Fibroblast of skin of abdomen (primary cell): ENCODE results near the gene ZC3H6. TPM values are rescaled to one million over a fixed set of nuclear protein-coding genes. Genes with fewer than 3 reads are reported as not detected.

Experiments used
- DNase-seq: peaks from one replicate; pipeline ENCODE4 v3.0.0-alpha.2; 2013
- polyA plus RNA-seq, 2 experiments: library from polyadenylated mRNA; unstranded; fragments of 120-200 nt; gene quantifications; one replicate each; pipeline ENCODE4 v1.2.1, GENCODE V29; 2013; ENCODE audit not compliant: insufficient read length in 2 of 2

Gene ZC3H6
- 3.2 TPM for polyA plus RNA-seq (2013, experiment 1 of 2; ENCODE audit: insufficient read length)
- polyA plus RNA-seq (2013, experiment 2 of 2; ENCODE audit: insufficient read length), result 2.5 TPM

GRCh38 chr2:112275311-112275886 lies at the start of gene ZC3H6:
Gene ZC3H6 (plus strand): TSS chr2:112275597. CDS start chr2:112275995, 398 bp downstream.
- DNase-seq, result peak; percentile 99

- DNase-seq, result no peak
These were observed 46.0 kb upstream of the ZC3H6 start for GRCh38 chr2:112229348-112229747.

- DNase-seq, result no peak
These were observed 45.0 kb upstream of the ZC3H6 start for GRCh38 chr2:112230371-112230770.

GRCh38 chr2:112239862-112240261 lies 35.5 kb upstream of the ZC3H6 start:
- DNase-seq, result no peak

- DNase-seq, result no peak
These were observed 33.0 kb upstream of the ZC3H6 start for GRCh38 chr2:112242384-112242783.

- DNase-seq, result no peak
These were observed 32.2 kb upstream of the ZC3H6 start for GRCh38 chr2:112243233-112243632.

- DNase-seq, result no peak
These were observed 30.5 kb upstream of the ZC3H6 start for GRCh38 chr2:112244854-112245253.

GRCh38 chr2:112251271-112251670 lies 24.1 kb upstream of the ZC3H6 start:
- no peak for DNase-seq

- no peak for DNase-seq
These were observed 22.1 kb upstream of the ZC3H6 start for GRCh38 chr2:112253261-112253815.

- DNase-seq, result peak; percentile 83
These were observed 20.7 kb upstream of the ZC3H6 start, which contains the start of gene ZC3H8 for GRCh38 chr2:112254466-112255240. Gene ZC3H8 (minus strand): TSS chr2:112255042. CDS start chr2:112254981, 61 bp downstream.

GRCh38 chr2:112255875-112256274 lies 19.5 kb upstream of the ZC3H6 start:
- no peak for DNase-seq

GRCh38 chr2:112256654-112257053 lies 18.7 kb upstream of the ZC3H6 start:
- DNase-seq, result no peak

GRCh38 chr2:112257575-112257974 lies 17.8 kb upstream of the ZC3H6 start:
- DNase-seq, result peak; percentile 16

- peak; percentile 74 for DNase-seq
These were observed 15.7 kb upstream of the ZC3H6 start for GRCh38 chr2:112259509-112260294.

GRCh38 chr2:112260295-112260625 lies 15.1 kb upstream of the ZC3H6 start:
- no peak for DNase-seq

GRCh38 chr2:112262876-112263275 lies 12.5 kb upstream of the ZC3H6 start:
- DNase-seq, result no peak

GRCh38 chr2:112268547-112268946 lies 6.8 kb upstream of the ZC3H6 start:
- DNase-seq, result no peak

- DNase-seq, result no peak
These were observed 2.7 kb upstream of the ZC3H6 start for GRCh38 chr2:112272669-112273068.

GRCh38 chr2:112273349-112273748 lies 2.0 kb upstream of the ZC3H6 start:
- no peak for DNase-seq

- DNase-seq, result peak; percentile 87
These were observed 733 bp downstream of the ZC3H6 start for GRCh38 chr2:112275887-112276773.

GRCh38 chr2:112276954-112277353 lies 1.6 kb downstream of the ZC3H6 start:
- DNase-seq, result no peak
